ENCODE results near the gene RSPH6A. TPM values are rescaled to one million over a fixed set of nuclear protein-coding genes. Genes with fewer than 3 reads are reported as not detected.

RSPH6A gene
- total RNA-seq, 1 experiment from 2014 or later, result 0.22 TPM

DNA sequence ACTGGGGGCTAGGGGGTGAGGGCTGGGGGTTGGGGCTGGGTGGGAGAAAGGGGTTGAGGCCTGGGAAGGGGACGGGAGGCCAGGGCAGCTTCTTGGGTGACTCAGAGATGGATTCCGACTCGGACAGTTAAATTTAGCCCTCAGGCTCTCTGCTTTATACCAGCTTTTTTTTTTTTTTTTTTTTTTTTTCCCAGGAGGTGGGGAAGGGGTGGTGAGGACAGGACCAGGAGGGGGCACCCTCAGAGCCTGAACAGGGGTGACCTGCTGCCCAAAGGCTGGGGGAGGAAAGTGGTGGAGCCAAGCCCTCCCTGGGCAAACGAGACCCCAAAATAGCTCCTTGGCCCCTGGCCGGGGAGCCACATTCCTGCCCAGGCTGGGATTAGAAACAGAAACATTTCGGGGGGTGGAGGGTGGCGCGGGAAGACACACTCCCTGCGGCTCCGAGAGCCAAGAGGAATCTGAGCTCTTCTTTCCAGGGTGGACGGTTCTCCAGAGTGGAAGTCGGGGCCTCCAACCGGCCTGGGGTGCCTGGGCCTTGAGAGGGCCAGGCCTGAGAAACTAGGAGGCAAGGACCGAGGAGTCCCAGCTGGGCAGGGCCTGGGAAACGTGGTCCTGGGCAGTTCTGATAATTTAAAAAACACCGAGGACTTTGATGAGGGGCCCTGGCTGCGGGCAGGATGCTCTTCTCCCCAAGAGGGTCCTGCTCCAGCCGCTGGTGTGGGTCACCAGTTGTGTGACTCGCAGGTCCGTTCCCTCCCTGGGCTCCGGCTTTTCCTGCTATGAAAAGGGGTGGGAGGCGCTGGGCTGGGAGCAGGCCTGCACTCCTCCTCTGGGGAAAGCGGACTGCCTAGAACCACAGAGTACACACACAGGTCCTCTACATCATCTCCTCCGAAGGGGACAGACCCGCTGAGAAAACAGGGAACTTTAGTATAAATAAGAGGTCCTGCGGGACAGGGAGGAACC is 32.0 kb downstream of the RSPH6A start:
- Histone ChIP-seq H3K27ac (peak overlapping the region; percentile 99), H3K27me3 (no peaks in the 10 kb centered on the region), H3K4me1 (peaks cover 23% of the 10 kb centered on the region), H3K9me3 (replicated peaks) (no peaks in the 10 kb centered on the region), H3K36me3 (peaks cover 45% of the 10 kb centered on the region), H3K4me3 (peak overlapping the region; percentile 84)
- DNase-seq, result peak; percentile 74 to 75

DNA sequence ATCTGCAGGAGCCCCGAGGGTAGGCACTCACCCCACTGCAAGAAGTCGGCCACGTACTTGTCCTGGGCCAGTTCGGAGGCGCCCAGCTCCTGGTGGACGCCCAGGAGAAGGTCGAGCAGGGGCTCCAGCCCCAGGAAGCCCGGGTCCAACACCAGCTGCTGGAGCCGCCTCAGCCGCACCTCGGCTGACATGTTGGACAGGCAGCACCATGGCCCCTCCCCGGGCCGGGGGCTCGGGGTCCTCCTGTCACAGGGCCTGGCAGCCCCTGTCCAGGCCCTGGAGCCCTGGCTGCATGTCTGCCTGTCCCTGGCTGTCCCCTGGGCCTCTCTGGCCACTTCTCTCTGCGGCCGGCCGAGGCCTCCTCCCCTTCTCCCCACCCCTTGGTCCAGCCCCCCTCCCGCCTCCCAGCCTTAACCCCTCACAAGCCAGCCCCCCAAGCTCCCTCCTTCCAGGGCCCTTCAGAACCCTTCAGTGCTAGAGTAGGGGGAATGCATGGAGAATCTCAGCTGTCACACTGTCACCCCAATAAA is 32.9 kb downstream of the RSPH6A start, which contains the start of gene DMPK:
DMPK (minus strand) TSS at position 329 of the 530 bp plus-strand sequence; CDS start at position 191, 138 bp downstream.
- Histone ChIP-seq H3K27ac (peak within 1 kb of the TSS; percentile 99), H3K4me1 (peaks cover 23% of the 10 kb centered on the region), H3K36me3 (peaks cover 53% of the 10 kb centered on the region), H3K9me3 (replicated peaks) (no peaks in the 10 kb centered on the region), H3K27me3 (no peaks in the 10 kb centered on the region), H3K4me3 (peak within 1 kb of the TSS; percentile 84)
- DNase-seq, result peak; percentile 78

DNA sequence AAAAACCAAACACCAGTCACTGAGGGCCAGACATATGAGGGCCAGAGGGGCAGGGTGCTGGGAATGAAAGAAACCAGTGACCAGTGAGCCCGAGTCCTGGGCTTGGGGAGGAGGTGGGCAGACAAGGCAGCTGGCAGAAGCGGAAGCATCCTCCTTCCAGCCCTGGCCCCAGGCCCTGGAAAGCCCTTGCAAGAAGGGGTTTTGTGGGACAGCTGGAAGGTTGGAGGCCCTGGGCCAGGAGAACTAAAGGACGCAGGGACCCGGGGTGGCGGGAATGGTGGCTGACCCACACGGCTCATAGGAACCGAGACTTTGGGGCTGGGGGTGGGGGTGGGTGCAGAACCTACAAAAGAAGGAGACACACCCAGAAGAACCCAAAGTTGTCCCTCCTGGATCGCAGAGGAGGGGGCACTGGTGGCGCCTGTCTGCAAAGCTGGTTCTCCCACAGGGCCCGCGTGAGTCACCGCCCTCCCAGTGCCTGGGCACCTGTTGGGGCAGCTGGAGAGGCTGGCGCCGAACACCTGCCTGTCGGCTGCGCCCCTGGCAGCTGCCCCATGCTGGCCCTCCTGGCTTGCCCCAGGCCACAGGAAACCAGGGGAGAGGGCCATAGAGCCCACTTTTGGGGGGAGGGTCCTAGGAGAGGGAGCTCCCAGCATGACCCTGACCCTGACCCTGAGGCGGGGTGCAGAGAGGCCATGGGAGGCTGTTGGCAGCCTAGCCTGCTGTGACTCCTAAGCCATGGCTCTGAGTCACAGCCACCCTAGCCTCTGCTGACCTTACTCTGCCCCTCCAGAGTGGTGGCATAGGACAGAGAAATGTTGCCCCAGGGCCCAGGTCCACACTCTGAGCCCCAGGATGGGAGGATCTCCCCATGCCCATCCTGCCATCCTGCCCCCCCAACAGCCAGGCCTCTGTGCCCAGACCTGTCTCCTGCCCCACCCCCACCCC is 33.6 kb downstream of the RSPH6A start:
- peaks cover 23% of the 10 kb centered on the region for H3K4me1 ChIP-seq
- H3K27ac ChIP-seq, result peak overlapping the region; percentile 99
- no peaks in the 10 kb centered on the region for H3K27me3 ChIP-seq
- H3K36me3 ChIP-seq, result peaks cover 59% of the 10 kb centered on the region
- H3K9me3 ChIP-seq (replicated peaks), result no peaks in the 10 kb centered on the region
- peak; percentile 90 to 93 for DNase-seq
- peak overlapping the region; percentile 84 for H3K4me3 ChIP-seq

DNA sequence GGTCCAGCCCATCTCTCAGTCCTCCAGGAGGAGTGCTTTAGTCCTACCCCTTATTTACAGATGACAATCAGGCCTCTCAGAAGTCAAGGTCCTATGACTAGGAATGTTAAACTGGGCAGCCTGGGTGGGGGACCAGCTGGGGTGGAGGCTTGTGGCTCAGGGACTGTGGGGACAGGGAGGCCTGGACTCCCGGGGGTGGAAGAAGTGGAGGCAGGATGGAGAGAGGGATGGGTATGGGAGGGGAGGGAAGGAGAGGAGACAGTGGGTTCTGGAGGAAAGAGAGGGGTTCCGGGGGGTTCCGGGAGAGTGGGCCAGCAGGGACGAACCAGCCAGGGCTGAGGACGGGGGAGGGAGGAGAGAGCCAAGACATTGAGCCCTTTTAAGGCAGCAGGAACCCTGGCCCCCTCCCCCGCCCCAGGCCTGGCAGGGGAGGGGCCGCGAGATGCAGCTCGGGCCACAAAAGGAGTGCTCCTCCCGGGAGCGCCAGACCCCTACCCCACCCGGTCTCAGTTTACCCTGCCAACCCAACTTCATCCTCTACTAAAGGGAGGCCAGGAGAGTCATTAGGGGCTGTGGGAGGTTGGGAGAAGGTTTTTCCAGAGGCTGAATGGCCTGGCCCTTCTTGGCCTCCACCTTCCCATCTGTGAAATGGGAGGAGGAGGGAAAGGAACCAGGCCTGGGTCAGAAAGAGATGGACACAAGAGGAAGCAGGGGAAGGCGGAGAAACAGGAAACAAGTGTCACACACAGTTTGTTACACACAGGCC is 34.5 kb downstream of the RSPH6A start:
- Histone ChIP-seq H3K27me3 (no peaks in the 10 kb centered on the region), H3K9me3 (replicated peaks) (no peaks in the 10 kb centered on the region), H3K4me1 (peaks cover 23% of the 10 kb centered on the region), H3K36me3 (peaks cover 58% of the 10 kb centered on the region), H3K27ac (peak overlapping the region; percentile 99), H3K4me3 (peak overlapping the region; percentile 84)
- no peak for DNase-seq

DNA sequence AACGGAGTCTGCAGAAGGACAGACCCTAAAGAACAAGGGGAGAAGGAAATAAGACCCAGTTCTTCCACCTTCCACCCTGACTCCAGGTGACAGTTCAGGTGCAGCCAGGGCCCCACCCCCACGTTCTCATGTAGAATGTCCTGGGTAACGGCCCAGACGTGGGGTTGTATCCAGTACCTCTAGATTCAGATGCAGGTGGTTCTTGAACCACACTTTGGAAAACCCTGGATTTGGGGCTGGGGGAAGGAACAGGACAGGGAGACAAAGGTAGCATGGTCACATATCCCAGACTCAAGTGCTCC is 35.0 kb downstream of the RSPH6A start:
- H3K27ac ChIP-seq, result peak overlapping the region; percentile 99
- H3K27me3 ChIP-seq, result no peaks in the 10 kb centered on the region
- peaks cover 23% of the 10 kb centered on the region for H3K4me1 ChIP-seq
- no peak for DNase-seq
- peak overlapping the region; percentile 84 for H3K4me3 ChIP-seq
- no peaks in the 10 kb centered on the region for H3K9me3 ChIP-seq (replicated peaks)
- peaks cover 55% of the 10 kb centered on the region for H3K36me3 ChIP-seq

DNA sequence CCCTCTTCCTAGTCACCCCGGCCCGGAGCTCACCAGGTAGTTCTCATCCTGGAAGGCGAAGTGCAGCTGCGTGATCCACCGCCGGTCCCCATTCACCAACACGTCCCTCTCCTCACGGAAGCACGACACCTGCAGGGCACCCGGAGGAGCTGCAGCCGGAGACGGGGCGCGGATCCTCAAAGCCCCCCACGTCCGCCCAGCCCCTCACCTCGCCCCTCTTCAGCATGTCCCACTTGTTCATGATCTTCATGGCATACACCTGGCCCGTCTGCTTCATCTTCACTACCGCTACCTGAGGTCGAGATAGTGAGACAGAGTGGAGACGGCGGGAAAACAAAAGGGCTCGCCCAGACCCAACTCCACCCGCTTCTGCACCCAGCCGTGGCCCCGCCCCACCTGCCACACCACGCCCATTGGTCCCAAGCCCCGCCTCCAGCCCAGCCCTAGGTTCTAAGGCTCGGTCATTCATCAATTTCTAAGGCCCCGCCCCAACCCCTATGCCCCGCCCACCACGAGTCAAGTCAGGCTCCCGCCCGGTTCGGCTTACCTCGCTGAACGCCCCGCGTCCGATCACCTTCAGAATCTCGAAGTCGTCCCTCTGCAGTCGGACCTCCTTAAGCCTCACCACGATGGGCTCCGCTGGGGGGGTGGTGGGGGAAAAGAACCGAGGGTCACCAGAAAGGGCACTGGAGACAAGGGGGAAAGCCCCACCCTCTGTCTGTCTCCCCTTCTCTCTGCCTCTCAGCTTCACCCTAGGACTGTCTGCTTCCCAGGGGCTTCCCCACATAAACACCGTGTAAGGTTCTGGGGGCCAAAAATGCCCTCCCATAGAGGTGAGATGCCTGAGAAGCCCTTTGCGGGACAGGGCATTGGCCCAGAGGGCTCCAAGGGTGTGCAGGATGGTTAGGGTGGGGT is 35.6 kb downstream of the RSPH6A start:
- Histone ChIP-seq H3K27ac (peak overlapping the region; percentile 99; the same call in 1 of the 2 replicates), H3K9me3 (replicated peaks) (no peaks in the 10 kb centered on the region), H3K27me3 (no peaks in the 10 kb centered on the region), H3K36me3 (peaks cover 57% of the 10 kb centered on the region), H3K4me3 (peak overlapping the region; percentile 84; the same call in 1 of the 2 replicates), H3K4me1 (peaks cover 18% of the 10 kb centered on the region)
- DNase-seq, result peak; percentile 77 to 80

- no peak for DNase-seq
- Histone ChIP-seq H3K4me3 (no peak overlapping the region), H3K27ac (no peak overlapping the region), H3K9me3 (replicated peaks) (no peaks in the 10 kb centered on the region), H3K27me3 (no peaks in the 10 kb centered on the region), H3K36me3 (peaks cover 65% of the 10 kb centered on the region), H3K4me1 (peaks cover 11% of the 10 kb centered on the region)
These were observed 37.0 kb downstream of the RSPH6A start for GRCh38 chr19:45778010-45778661.

DNA sequence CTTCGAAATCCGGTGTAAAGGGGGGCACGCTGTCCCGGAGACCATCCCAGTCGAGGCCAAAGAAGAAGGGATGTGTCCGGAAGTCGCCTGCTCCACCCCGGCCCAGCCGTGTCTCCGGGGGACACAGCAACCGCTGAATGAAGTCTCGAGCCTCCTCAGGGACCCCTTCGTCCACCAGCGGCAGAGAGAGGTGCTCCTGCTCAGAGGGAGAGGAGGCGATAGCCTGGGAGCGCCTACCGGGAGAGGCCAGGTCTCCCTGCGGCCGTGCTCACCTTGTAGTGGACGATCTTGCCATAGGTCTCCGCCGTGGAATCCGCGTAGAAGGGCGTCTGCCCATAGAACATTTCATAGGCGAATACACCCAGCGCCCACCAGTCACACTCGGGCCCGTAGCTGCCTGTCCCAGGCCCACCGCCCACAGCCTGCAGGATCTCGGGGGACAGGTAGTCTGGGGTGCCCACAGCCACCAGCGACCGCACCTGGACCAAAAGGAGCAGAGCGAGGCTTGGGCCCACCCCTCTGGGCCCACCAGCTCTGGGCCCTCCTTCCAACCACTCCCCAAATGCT is 37.6 kb downstream of the RSPH6A start:
- H3K36me3 ChIP-seq, result peaks cover 69% of the 10 kb centered on the region
- H3K27me3 ChIP-seq, result no peaks in the 10 kb centered on the region
- H3K9me3 ChIP-seq (replicated peaks), result no peaks in the 10 kb centered on the region
- no peak overlapping the region for H3K4me3 ChIP-seq
- no peak overlapping the region for H3K27ac ChIP-seq
- DNase-seq, result no peak
- peaks cover 9% of the 10 kb centered on the region for H3K4me1 ChIP-seq

DNA sequence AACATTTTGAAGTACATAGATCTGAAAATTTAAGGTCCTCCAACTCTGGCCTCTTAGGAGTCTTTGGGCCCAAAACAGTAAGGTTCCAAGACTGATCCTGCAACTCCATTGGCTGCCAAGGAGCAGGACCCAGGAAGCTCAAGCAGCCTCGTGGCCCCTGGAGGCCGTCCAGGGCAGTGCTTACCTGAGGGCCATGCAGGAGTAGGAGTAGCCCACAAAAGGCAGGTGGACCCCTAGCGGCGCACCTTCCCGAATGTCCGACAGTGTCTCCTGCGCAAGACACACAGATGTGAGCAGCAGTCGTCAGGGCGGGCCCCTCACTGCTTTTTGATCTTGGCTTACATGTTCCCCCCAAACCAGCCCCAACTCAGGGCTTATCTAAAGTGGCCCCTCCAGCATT is 40.3 kb downstream of the RSPH6A start:
- H3K4me1 ChIP-seq, result peaks cover 7% of the 10 kb centered on the region
- peaks cover 62% of the 10 kb centered on the region for H3K36me3 ChIP-seq
- no peak overlapping the region for H3K4me3 ChIP-seq
- no peak for DNase-seq
- no peak overlapping the region for H3K27ac ChIP-seq
- no peaks in the 10 kb centered on the region for H3K9me3 ChIP-seq (replicated peaks)
- no peaks in the 10 kb centered on the region for H3K27me3 ChIP-seq

DNA sequence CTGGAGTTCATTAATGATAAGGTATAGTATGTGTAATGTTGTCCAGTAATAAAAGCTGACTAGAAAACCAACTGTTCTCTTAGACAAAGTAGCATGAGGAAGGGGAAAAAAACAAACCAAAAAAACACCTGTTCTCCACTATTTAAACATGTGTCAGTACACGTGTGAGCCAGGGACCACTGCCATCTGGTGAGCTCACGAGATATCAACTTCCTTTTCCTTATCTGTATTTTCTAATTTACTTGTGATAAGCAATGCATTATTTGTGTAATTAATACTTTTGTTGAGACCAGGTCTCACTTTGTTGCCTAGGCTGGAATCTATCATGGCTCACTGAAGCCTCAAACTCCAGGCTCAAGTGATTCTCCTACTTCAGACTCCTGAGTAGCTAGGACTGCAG is 41.7 kb downstream of the RSPH6A start:
- DNase-seq, result no peak
- 0 out of 2 replicates have a peak overlapping the region, but pooled peaks have one; percentile 3 for H3K27ac ChIP-seq
- no peaks in the 10 kb centered on the region for H3K9me3 ChIP-seq (replicated peaks)
- peaks cover 49% of the 10 kb centered on the region for H3K36me3 ChIP-seq
- H3K4me3 ChIP-seq, result no peak overlapping the region
- H3K4me1 ChIP-seq, result peaks cover 8% of the 10 kb centered on the region; the same call in 1 of the 2 replicates
- H3K27me3 ChIP-seq, result no peaks in the 10 kb centered on the region

DNA sequence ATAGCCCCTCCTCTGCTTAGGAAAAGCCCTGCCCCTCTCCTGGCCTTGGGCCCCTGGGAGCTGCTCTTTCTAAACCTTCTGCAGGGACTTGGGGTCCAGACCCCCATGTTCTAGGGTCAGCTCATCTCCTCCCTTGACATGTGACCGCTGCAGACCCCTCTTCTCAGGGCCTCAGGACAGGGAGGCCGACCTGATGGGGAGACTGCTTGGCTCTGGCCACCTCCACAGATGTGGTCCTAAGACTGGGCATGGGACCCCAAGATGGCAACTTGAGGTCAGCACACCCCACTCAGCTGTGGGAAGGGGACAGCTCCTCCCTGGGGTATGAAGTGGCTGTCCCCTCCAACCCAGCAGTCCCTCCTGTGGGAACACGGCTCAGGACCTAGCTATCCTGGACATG is 42.2 kb downstream of the RSPH6A start:
- Histone ChIP-seq H3K27ac (0 out of 2 replicates have a peak overlapping the region, but pooled peaks have one; percentile 3), H3K27me3 (no peaks in the 10 kb centered on the region), H3K4me3 (no peak overlapping the region), H3K36me3 (peaks cover 44% of the 10 kb centered on the region), H3K4me1 (peaks cover 8% of the 10 kb centered on the region; the same call in 1 of the 2 replicates), H3K9me3 (replicated peaks) (no peaks in the 10 kb centered on the region)
- DNase-seq, result no peak

- H3K4me1 ChIP-seq, result peaks cover 8% of the 10 kb centered on the region; the same call in 1 of the 2 replicates
- H3K27ac ChIP-seq, result no peak overlapping the region
- H3K27me3 ChIP-seq, result no peaks in the 10 kb centered on the region
- H3K9me3 ChIP-seq (replicated peaks), result no peaks in the 10 kb centered on the region
- no peak for DNase-seq
- H3K36me3 ChIP-seq, result peaks cover 38% of the 10 kb centered on the region
- H3K4me3 ChIP-seq, result no peak overlapping the region
These were observed 42.8 kb downstream of the RSPH6A start for GRCh38 chr19:45772130-45772840.

All from SJCRH30 (cell line).